Cardiac septum (tissue), 1 donor: Measurements from ENCODE around the gene ARPC1B. TPM values are rescaled to one million over a fixed set of nuclear protein-coding genes. Genes with fewer than 3 reads are reported as not detected.
"Not testable (repeated sequence)": the region's sequence is repeated elsewhere in the genome, so short reads cannot be mapped to it uniquely, and the experiment has no call there.

Experiments used
- DNase-seq: peaks from one replicate; pipeline ENCODE4 v3.0.0-alpha.2; 2020; ENCODE audit warnings: low spot score
- intact Hi-C: fragments of 100-400 bp; cut with DNase I; formaldehyde crosslinking; loops from one replicate; pipeline ENCODE4 v1.14.0; 2022
- long read RNA-seq: library from polyadenylated mRNA; unstranded; transcript quantifications from one replicate; pipeline ENCODE4 v2.0.0, GENCODE V29; 2021
- total RNA-seq: library from RNA; stranded (reverse); fragmentation: NEBNext Ultra II Directional; extraction: Animal tissue kit (Norgen Biotek cat#: 25700); gene quantifications from one replicate; pipeline ENCODE4 v1.2.1, GENCODE V29; 2021
- donor health status: DM: no; HTN: no; CAD: no.

Gene ARPC1B
- total RNA-seq: 40.4 TPM
- long read RNA-seq, transcript ARPC1B-201 (10 exons, 1,564 nt): major isoform, 63 of 77 reads
- long read RNA-seq, partial matches to known transcripts: 3 of 77 reads
- long read RNA-seq, other reads (novel, unspliced or antisense): 7 of 77 reads

GRCh38 chr7:99374111-99375064 is at the start of gene ARPC1B:
Gene ARPC1B, plus strand, starts transcription at chr7:99374730. Its CDS starts 10,985 bp downstream, at chr7:99385715.
- intact Hi-C loops: loop anchor here (2.0 kb wide), 1 partner anchor 34 kb away; the partner anchor contains the start of genes BUD31 and PDAP1
- DNase-seq: peak; percentile 95

GRCh38 chr7:99325001-99325493 is 49.5 kb upstream of the ARPC1B start:
- intact Hi-C loops: loop anchor here (5.0 kb wide), 1 partner anchor 183 kb away; the partner anchor contains the start of gene SMURF1
- DNase-seq: no peak

DNA sequence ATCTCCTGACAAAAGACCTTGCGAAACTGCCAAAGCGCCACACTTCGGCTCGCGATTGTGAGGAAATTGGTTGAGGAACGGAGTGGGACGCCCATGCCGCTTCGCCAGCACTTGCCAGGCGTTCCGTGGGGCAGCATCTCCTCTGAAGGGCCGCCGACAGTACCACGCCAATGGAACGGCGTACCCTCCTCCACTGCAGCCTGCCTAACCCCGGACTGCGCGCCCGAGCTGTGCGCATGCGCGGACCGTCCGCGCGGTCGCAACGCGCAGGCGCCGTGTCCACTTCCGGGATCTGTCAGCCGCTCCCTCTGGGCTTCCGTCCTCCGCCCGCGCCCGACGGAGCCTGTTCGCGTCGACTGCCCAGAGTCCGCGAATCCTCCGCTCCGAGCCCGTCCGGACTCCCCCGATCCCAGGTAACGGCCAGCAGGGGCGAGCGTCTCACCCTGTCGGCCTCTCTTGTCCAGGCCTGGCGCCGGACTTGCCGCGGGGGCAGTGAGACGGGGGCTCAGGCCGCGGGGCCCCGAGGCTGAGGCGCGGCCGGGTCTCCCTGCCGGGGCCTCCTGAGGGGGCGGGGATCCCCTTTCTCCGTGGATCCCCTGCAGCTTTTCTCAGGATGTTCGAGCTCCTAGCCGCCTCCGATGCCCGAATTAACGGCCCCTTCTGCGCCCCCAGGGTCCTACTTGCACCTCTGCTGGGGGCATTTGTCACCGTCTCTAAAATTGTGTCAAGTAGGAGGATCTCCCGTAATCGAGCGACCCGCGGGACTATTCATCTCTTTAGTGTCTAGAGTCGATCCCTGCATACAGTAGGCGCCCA is 48.7 kb upstream of the ARPC1B start, which contains the start of gene ARPC1A:
Gene ARPC1A (plus strand): TSS at position 307 of the 816 bp plus-strand sequence. CDS start 7,456 bp downstream, outside the sequence.
- intact Hi-C loops: loop anchor here (5.0 kb wide), 1 partner anchor 183 kb away; the partner anchor contains the start of gene SMURF1

DNA sequence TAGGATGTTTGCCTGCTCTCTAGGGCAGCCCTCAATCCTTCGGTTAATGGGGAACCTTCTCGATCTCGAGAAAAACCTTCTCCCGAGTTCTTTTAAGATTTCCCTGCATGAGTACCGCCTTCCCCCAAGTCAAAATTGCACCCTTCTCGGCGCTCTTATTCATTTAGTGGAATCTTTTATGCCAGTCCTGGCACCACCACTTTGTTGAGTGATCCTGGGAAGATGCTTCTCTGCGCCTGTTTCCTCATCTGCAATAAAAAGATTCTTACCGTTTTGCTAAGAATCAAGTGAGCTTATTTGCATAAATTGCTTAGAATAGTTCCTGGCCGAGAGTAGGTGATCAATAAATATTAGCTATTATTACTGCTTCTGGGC is 48.1 kb upstream of the ARPC1B start:
- DNase-seq: no peak
- intact Hi-C loops: loop anchor here (5.0 kb wide), 1 partner anchor 184 kb away; the partner anchor contains the start of gene SMURF1

More for the DNA sequence above, 48.7 kb upstream of the ARPC1B start, which contains the start of gene ARPC1A:
- peak; percentile 94 for DNase-seq

DNA sequence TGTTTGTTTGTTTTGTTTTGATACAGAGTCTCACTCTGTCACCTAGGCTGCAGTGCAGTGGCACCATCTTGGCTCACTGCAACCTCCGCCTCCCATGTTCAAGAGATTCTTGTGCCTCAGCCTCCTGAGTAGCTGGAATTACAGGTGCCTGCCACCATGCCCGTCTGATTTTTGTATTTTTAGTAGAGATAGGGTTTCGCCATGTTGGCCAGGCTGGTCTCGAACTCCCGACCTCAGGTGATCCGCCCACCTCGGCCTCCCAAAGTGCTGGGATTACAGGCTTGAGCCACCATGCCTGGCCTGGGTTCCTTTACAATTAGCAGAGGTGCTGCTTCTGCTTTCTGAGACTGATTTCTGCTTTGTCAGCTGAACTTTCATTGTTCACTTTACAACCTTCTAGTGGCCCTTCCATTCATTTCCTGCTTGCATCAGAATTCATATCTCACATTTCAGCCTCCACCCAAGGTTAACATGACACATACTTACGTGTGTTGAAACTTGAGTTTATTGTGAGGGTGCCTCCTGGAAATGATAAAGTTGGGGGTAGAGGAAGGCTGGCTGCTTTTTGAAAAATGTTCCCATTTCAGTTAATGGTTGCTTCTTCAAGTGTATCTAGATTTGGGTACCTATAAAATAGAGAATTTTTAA is 44.1 kb upstream of the ARPC1B start:
- intact Hi-C loops, DNase-seq: not testable (repeated sequence)

DNA sequence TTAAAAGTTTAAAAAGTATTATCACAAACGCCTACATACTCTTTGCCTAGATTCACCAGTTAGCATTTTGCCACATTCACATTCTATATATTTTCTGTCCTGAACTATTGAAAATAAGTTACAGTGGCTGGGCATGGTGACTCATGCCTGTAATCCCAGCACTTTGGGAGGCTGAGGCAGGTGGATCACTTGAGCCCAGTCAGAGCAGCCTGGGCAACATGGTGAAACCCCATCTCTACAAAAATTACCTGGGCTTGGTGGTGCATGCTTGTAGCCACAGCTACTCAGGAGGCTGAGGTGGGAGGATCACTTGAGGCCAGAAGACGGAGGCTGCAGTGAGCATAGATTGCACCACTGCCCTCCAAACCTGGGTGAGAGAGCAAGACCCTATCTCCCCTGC is 43.5 kb upstream of the ARPC1B start:
- intact Hi-C loops: no loop called here
- DNase-seq: no peak

GRCh38 chr7:99339595-99339994 is 34.9 kb upstream of the ARPC1B start:
- no peak for DNase-seq
- intact Hi-C loops: no loop called here

DNA sequence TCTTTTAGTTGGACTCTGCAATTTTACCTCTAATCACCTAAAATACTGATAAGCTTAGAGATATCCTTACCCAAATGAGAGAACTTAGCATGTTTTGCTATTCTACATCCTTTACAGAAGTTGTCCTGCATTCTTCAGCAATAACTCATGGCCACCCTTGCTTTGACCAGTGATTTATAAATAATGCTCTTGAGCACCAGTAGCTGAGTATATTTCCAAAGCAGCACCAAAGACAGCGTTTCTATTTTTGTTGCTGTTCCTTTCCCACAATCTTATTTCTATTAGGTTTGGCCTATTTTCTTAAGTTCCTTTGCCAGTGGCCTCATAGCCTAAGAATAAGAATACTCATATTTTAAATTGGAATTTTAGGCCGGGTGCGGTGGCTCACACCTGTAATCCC is 33.9 kb upstream of the ARPC1B start:
- no peak for DNase-seq
- intact Hi-C loops: no loop called here

DNA sequence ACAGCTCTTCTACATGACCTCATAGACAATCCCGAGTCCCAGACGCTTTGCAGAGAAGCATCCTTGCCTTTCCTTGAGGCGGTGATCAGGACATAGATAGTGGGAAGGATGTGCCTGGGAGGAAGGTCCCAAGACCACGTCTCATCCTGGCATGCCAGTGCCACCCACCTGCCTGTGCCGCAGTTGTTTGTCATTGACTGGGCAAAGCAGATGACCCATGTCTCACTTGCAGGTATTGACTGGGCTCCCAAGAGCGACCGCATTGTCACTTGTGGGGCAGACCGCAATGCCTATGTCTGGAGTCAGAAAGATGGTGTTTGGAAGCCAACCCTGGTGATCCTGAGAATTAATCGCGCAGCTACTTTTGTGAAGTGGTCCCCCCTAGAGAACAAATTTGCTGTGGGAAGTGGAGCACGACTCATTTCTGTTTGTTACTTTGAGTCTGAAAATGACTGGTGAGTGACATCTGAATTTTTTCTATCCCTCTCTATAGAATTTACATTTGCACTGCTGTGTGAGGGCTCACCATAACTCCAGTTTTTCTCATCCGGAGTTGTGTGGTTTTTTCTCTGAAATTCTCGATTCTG is 30.4 kb upstream of the ARPC1B start:
- DNase-seq: no peak
- intact Hi-C loops: no loop called here

GRCh38 chr7:99350641-99351040 is 23.9 kb upstream of the ARPC1B start:
- DNase-seq, intact Hi-C loops: not testable (repeated sequence)

- DNase-seq: no peak
- intact Hi-C loops: no loop called here
Observed at GRCh38 chr7:99352247-99352646, 22.3 kb upstream of the ARPC1B start.

- DNase-seq: no peak
- intact Hi-C loops: no loop called here
Observed at GRCh38 chr7:99355098-99355497, 19.4 kb upstream of the ARPC1B start.

DNA sequence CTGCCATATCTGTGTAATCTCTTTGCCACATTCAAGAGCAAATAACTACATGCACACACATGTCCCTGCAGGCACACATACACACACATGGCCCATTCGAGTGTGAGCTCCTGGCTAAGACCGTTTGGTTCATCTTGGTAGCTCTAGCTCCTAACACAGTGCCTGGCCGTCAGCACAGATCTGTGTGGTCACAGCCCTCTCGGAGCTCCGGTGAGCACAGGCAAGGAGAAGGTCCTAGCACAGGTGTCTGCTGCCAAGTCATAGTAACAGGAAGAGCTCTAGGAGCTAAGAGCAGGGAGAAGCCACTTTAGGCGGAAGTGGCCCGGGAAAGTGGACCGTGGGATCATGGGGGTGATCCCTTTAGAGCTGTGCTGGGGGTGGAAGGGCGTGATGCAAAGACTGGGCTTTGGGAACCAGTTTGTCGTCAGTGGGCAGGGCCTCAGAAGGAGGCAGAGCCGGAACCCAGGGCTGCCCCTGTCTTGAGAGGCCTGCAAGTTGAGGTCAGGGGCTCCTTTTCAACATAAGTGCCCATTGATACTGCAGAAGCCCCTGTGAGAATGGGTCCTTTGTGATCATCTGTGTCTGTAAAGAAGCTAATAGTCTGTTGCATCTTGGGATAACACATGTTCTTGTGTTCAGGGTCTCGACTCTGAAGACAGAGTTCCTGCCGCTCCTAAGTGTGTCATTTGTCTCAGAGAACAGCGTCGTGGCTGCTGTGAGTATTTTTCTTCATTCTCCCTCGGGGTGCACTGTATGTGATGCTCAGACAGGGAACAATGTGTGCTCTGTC is 16.6 kb upstream of the ARPC1B start:
- DNase-seq: no peak

DNA sequence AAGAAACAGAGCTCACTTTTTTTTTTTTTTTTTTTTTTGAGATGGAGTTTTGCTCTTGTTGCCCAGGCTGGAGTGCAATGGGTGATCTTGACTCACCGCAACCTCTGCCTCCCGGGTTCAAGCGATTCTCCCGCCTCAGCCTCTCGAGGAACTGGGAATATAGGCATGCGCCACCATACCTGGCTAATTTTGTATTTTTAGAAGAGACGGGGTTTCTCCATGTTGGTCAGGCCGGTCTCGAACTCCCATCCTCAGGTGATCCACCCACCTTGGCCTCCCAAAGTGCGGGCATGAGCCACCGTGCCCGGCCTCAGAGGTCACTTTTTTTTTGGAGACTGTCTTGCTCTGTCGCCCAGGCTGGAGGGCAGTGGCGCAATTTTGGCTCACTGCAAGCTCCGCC is 16.0 kb upstream of the ARPC1B start:
- intact Hi-C loops: not testable (repeated sequence)

More for the DNA sequence above, 16.6 kb upstream of the ARPC1B start:
- intact Hi-C loops: no loop called here

DNA sequence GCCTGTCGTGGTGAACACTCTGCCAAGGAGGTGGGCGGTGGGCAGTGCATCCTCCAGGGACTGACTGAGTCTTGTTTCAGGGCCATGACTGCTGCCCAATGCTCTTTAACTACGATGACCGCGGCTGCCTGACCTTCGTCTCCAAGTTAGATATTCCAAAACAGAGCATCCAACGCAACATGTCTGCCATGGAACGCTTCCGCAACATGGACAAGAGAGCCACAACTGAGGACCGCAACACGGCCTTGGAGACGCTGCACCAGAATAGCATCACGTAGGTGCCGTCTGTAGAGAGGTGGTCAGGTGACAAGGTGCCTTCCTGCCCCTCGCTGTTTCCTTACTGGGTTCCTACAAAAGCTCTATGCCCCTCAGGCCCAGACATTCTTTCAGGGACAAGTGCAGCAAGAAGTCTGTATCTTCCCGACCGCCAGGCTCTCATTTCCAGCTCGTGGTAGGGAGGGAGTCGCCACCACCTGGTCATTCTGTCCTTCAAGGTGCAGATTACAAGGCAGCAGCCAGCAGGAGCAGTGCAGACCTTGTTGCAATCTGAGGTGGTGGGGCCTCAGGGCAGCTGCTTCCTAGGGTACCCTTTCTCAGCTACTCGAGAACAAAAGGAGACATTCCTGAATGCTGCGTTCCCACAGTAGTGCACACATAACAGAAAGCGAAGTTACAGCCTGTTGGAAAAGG is 14.9 kb upstream of the ARPC1B start:
- intact Hi-C loops: no loop called here
- no peak for DNase-seq

More for the DNA sequence above, 16.0 kb upstream of the ARPC1B start:
- DNase-seq: not testable (repeated sequence)

DNA sequence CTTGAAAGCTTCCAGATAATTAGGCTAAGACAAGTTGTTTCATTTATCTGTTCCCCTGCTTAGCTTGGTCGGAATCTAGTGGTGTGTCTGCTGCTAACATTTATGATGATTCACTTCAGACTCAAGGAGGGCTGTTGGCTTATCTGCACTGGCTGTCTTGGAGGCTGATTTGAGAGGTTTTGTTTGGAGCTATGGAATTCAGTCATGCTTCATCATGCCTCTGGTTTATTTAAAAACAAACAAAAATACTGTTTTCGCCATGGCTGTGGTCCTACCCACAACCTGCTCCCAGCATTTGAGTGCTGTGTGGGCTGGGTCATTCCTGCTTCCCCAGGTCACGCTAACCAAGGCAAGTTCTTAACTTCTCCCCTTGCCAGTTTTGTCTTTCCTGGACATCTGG is 11.7 kb upstream of the ARPC1B start:
- DNase-seq: no peak
- intact Hi-C loops: no loop called here

- DNase-seq: no peak
- intact Hi-C loops: no loop called here
Observed at GRCh38 chr7:99363286-99363685, 11.2 kb upstream of the ARPC1B start.
